H1 (cell line): ENCODE results near the gene PDE3A. TPM values are rescaled to one million over a fixed set of nuclear protein-coding genes. Genes with fewer than 3 reads are reported as not detected.

Source experiments
- CTCF ChIA-PET: fragments of 300-600 bp; sonication (Branson Sonifier 250); formaldehyde crosslinking; loops from one replicate; lab custom pipeline; 2021; ENCODE audit not compliant: partially characterized antibody; lab: Charles Lee
- POLR2A ChIA-PET: fragments of 300-600 bp; sonication (Branson Sonifier 250); formaldehyde crosslinking; loops from one replicate; lab custom pipeline; 2021; ENCODE audit warnings: inconsistent platforms; ENCODE audit not compliant: partially characterized antibody; lab: Charles Lee
- DNase-seq, 2 experiments: peaks; one replicate each; pipeline versions ENCODE4 v3.0.0 to v3.0.0-alpha.2; 2010 to 2022; ENCODE audit warnings: low spot score in 2 of 2, low read depth in 1 of 2, mixed read lengths in 1 of 2
- FAIRE-seq: peaks from 2 replicates; lab custom pipeline; 2011; peaks lifted over from hg19 to GRCh38; lab: Jason Lieb, UNC
- H2AFZ ChIP-seq: 2 replicates; pipeline ENCODE4 v1.8.1; 2012; ENCODE audit warnings: low read length, inconsistent platforms
- H2AK5ac ChIP-seq: 2 replicates; pipeline ENCODE4 v1.6.1; 2013; ENCODE audit warnings: low read depth, low read length
- H2BK120ac ChIP-seq: replicated peaks from 2 replicates; pipeline ENCODE3; 2013; ENCODE audit warnings: low read depth, low read length, inconsistent platforms
- H2BK12ac ChIP-seq: 2 replicates; pipeline ENCODE4 v1.6.1; 2013; ENCODE audit warnings: low read depth, low read length
- H2BK15ac ChIP-seq: 2 replicates; pipeline ENCODE4 v1.6.1; 2013; ENCODE audit warnings: low read length
- H2BK20ac ChIP-seq: 2 replicates; pipeline ENCODE4 v1.6.1; 2013; ENCODE audit warnings: low read length
- H2BK5ac ChIP-seq: 2 replicates; pipeline ENCODE4 v1.6.1; 2013; ENCODE audit warnings: low read depth, low read length
- H3K14ac ChIP-seq: 2 replicates; pipeline ENCODE4 v1.6.1; 2013; ENCODE audit warnings: inconsistent platforms; ENCODE audit not compliant: insufficient read length
- H3K18ac ChIP-seq: 2 replicates; pipeline ENCODE4 v1.6.1; 2013; ENCODE audit warnings: low read length; ENCODE audit errors: extremely low read depth
- H3K23ac ChIP-seq: 2 replicates; pipeline ENCODE4 v1.6.1; 2013; ENCODE audit warnings: inconsistent platforms; ENCODE audit not compliant: insufficient read length
- H3K23me2 ChIP-seq: 2 replicates; pipeline ENCODE4 v1.6.1; 2013; ENCODE audit warnings: low read depth, low read length
- H3K27ac ChIP-seq: 2 replicates; pipeline ENCODE4 v1.6.1; 2011; ENCODE audit warnings: low read depth, low read length, inconsistent platforms
- H3K27me3 ChIP-seq, 4 experiments: replicated peaks in 1 of 4; 1 replicate in 1 of 4; 2 replicates in 3 of 4; pipeline versions ENCODE4 v1.6.1 to v1.8.1; 2011 to 2013; ENCODE audit warnings: low read length in 3 of 4, mild to moderate bottlenecking in 3 of 4, inconsistent platforms in 2 of 4, mixed read lengths in 2 of 4, moderate library complexity in 1 of 4; ENCODE audit not compliant: control insufficient read depth in 3 of 4, insufficient read depth in 3 of 4; ENCODE audit errors: extremely low read depth in 1 of 4
- H3K36me3 ChIP-seq, 4 experiments: 2 replicates each; pipeline versions ENCODE4 v1.6.1 to v1.8.1; 2011 to 2013; ENCODE audit warnings: mild to moderate bottlenecking in 4 of 4, low read length in 3 of 4, moderate library complexity in 2 of 4, control low read depth in 1 of 4, inconsistent platforms in 1 of 4; ENCODE audit not compliant: insufficient read depth in 4 of 4, control insufficient read depth in 2 of 4
- H3K4ac ChIP-seq: replicated peaks from 2 replicates; pipeline ENCODE3; 2013; ENCODE audit warnings: low read length, low read depth, mixed read lengths, inconsistent platforms; ENCODE audit not compliant: insufficient read length
- H3K4me1 ChIP-seq, 4 experiments: replicated peaks in 1 of 4; 1 replicate in 1 of 4; 2 replicates in 3 of 4; pipeline versions ENCODE4 v1.6.1 to v1.8.1; 2011 to 2013; ENCODE audit warnings: low read length in 3 of 4, inconsistent platforms in 2 of 4, mixed read lengths in 1 of 4; ENCODE audit not compliant: insufficient read depth in 4 of 4, control insufficient read depth in 3 of 4
- H3K4me2 ChIP-seq, 2 experiments: 2 replicates each; pipeline versions ENCODE4 v1.6.1 to v1.8.1; 2011 to 2013; ENCODE audit warnings: low read depth in 2 of 2, low read length in 2 of 2, control low read depth in 1 of 2, inconsistent platforms in 1 of 2, mild to moderate bottlenecking in 1 of 2; ENCODE audit not compliant: insufficient read depth in 1 of 2
- H3K4me3 ChIP-seq, 4 experiments: fragments of 200-600, 300-600 bp in 1 of 4; sonication (generic), shearing (Covaris generic), sonication (Bioruptor Twin) in 1 of 4; 2 replicates each; pipeline versions ENCODE4 v1.5.1 to v1.8.1; 2011 to 2016; ENCODE audit warnings: low read length in 4 of 4, low read depth in 3 of 4, control low read depth in 2 of 4, inconsistent platforms in 2 of 4, mild to moderate bottlenecking in 2 of 4, mixed read lengths in 1 of 4, moderate library complexity in 1 of 4; ENCODE audit not compliant: insufficient read depth in 2 of 4; ENCODE audit errors: extremely low read depth in 1 of 4
- H3K56ac ChIP-seq: replicated peaks from 2 replicates; pipeline ENCODE3; 2013; ENCODE audit warnings: low read depth, mild to moderate bottlenecking, mixed read lengths, low read length, inconsistent platforms; ENCODE audit not compliant: insufficient read length
- H3K79me1 ChIP-seq: 2 replicates; pipeline ENCODE4 v1.6.1; 2013; ENCODE audit warnings: low read depth, low read length, control low read depth
- H3K79me2 ChIP-seq, 2 experiments: 2 replicates each; pipeline versions ENCODE4 v1.6.1 to v1.8.1; 2012 to 2013; ENCODE audit warnings: low read length in 2 of 2, mild to moderate bottlenecking in 2 of 2, inconsistent platforms in 1 of 2; ENCODE audit not compliant: insufficient read depth in 2 of 2, control insufficient read depth in 1 of 2
- H3K9ac ChIP-seq, 4 experiments: replicated peaks in 1 of 4; 1 replicate in 1 of 4; 2 replicates in 3 of 4; pipeline versions ENCODE4 v1.6.1 to v1.8.1; 2011 to 2013; ENCODE audit warnings: low read depth in 3 of 4, low read length in 3 of 4, control low read depth in 2 of 4, mild to moderate bottlenecking in 2 of 4, moderate library complexity in 2 of 4, inconsistent platforms in 1 of 4; ENCODE audit errors: extremely low read depth in 1 of 4
- H3K9me3 ChIP-seq, 2 experiments: 2 replicates each; pipeline versions ENCODE4 v1.6.1 to v1.8.1; 2012 to 2013; ENCODE audit warnings: mild to moderate bottlenecking in 2 of 2, moderate library complexity in 2 of 2, control low read depth in 1 of 2, inconsistent platforms in 1 of 2, low read depth in 1 of 2, low read length in 1 of 2, mixed read lengths in 1 of 2; ENCODE audit not compliant: insufficient read depth in 2 of 2
- H4K20me1 ChIP-seq, 2 experiments: replicated peaks in 1 of 2; 2 replicates each; pipeline versions ENCODE3 to v1.8.1; 2011 to 2013; ENCODE audit warnings: inconsistent platforms in 2 of 2, low read length in 2 of 2, mild to moderate bottlenecking in 1 of 2; ENCODE audit not compliant: insufficient read depth in 2 of 2, control insufficient read depth in 1 of 2
- H4K5ac ChIP-seq: 2 replicates; pipeline ENCODE4 v1.6.1; 2013; ENCODE audit warnings: low read length, low read depth, mixed read lengths, inconsistent platforms; ENCODE audit not compliant: insufficient read length
- H4K8ac ChIP-seq: 2 replicates; pipeline ENCODE4 v1.8.0; 2013; ENCODE audit warnings: mild to moderate bottlenecking, moderate library complexity, low read length, inconsistent platforms; ENCODE audit not compliant: insufficient read depth; ENCODE audit errors: extremely low read depth
- H4K91ac ChIP-seq: replicated peaks from 2 replicates; pipeline ENCODE3; 2013; ENCODE audit warnings: low read length, mixed read lengths, inconsistent platforms; ENCODE audit not compliant: insufficient read length
- BCL11A ChIP-seq, 2 experiments: IDR thresholded peaks; one replicate each; pipeline ENCODE4 v1.6.1; 2011; ENCODE audit warnings: low read depth in 2 of 2, low read length in 2 of 2, mild to moderate bottlenecking in 2 of 2
- CTCF ChIP-seq, 3 experiments: IDR thresholded peaks; 1 replicate in 2 of 3; 2 replicates in 1 of 3; pipeline versions ENCODE4 v1.5.1 to v1.6.1; 2011; ENCODE audit warnings: low read length in 3 of 3, mild to moderate bottlenecking in 3 of 3, inconsistent platforms in 2 of 3, low read depth in 1 of 3, moderate library complexity in 1 of 3; ENCODE audit not compliant: insufficient read depth in 1 of 3; ENCODE audit errors: control extremely low read depth in 1 of 3
- GABPA ChIP-seq: IDR thresholded peaks from 2 replicates; pipeline ENCODE4 v1.6.1; 2011; ENCODE audit warnings: mild to moderate bottlenecking, low read length, moderate library complexity, borderline replicate concordance; ENCODE audit not compliant: insufficient read depth
- HDAC2 ChIP-seq, 2 experiments: fragments of 300-600 bp in 1 of 2; sonication (generic) in 1 of 2; IDR thresholded peaks; 2 replicates each; pipeline ENCODE4 v1.6.1; 2011 to 2012; ENCODE audit warnings: low read depth in 2 of 2, low read length in 2 of 2, mild to moderate bottlenecking in 2 of 2, moderate library complexity in 2 of 2, borderline replicate concordance in 1 of 2, inconsistent platforms in 1 of 2
- KDM1A ChIP-seq: fragments of 200-600, 300-600 bp; sonication (generic); IDR thresholded peaks from 2 replicates; pipeline ENCODE4 v1.7.1; 2016; ENCODE audit warnings: mild to moderate bottlenecking, low read length, borderline replicate concordance
- MAX ChIP-seq: IDR thresholded peaks from 2 replicates; pipeline ENCODE4 v1.6.1; 2012; ENCODE audit warnings: inconsistent platforms
- PHF8 ChIP-seq: fragments of 200-600 bp; sonication (generic); conservative IDR thresholded peaks from 2 replicates; pipeline ENCODE4 v1.7.1; 2012; ENCODE audit warnings: low read depth, mild to moderate bottlenecking, inconsistent platforms, low read length, moderate library complexity
- SP1 ChIP-seq: IDR thresholded peaks from 2 replicates; pipeline ENCODE4 v1.6.1; 2011; ENCODE audit warnings: low read depth, low read length
- SRF ChIP-seq: IDR thresholded peaks from 2 replicates; pipeline ENCODE4 v1.6.1; 2011; ENCODE audit warnings: mild to moderate bottlenecking, low read depth, low read length, moderate library complexity
- TBP ChIP-seq: IDR thresholded peaks from 2 replicates; pipeline ENCODE4 v1.6.1; 2011; ENCODE audit warnings: low read depth, low read length, improper control_type of control experiment
- WGBS, 2 experiments: shearing (Covaris generic) in 1 of 2; methylation state at CpG; one replicate each; pipeline versions ENCODE4 v1.1.6 to v1.1.7; 2013 to 2015; ENCODE audit warnings: low lambda C conversion rate in 2 of 2, mixed read lengths in 2 of 2, inconsistent platforms in 1 of 2, low coverage in 1 of 2, missing lambda C conversion rate in 1 of 2; ENCODE audit not compliant: insufficient replicate concordance in 2 of 2, insufficient coverage in 1 of 2, insufficient read length in 1 of 2; ENCODE audit errors: extremely low coverage in 1 of 2, missing lambda C conversion rate in 1 of 2; 5-methylcytosine and 5-hydroxymethylcytosine counted together
- polyA plus RNA-seq, 7 experiments: library from polyadenylated mRNA; depleted of rRNA in 3 of 7; stranded (reverse) in 5 of 7; unstranded in 2 of 7; fragments of >200 nt in 5 of 7; fragments of 200-250 nt in 2 of 7; gene quantifications; 1 replicate in 5 of 7; 2 replicates in 1 of 7; 4 replicates in 1 of 7; pipeline versions ENCODE4 v1.2.1 to v1.2.3, GENCODE V29; 2011 to 2013; ENCODE audit warnings: missing spikeins in 2 of 7, mixed read lengths in 2 of 7
- total RNA-seq: library from RNA; stranded (reverse); fragmentation: NEBNext Ultra II Directional; extraction: Animal tissue kit (Norgen Biotek cat#: 25700); gene quantifications from 2 replicates; pipeline ENCODE4 v1.2.1, GENCODE V29; 2021

Gene PDE3A
- total and polyA plus RNA-seq, 2 of the 8 experiments (the other 6 are each of a cell fraction or from before 2014, with no cell fraction given): 1.4 to 3.4 TPM

DNA sequence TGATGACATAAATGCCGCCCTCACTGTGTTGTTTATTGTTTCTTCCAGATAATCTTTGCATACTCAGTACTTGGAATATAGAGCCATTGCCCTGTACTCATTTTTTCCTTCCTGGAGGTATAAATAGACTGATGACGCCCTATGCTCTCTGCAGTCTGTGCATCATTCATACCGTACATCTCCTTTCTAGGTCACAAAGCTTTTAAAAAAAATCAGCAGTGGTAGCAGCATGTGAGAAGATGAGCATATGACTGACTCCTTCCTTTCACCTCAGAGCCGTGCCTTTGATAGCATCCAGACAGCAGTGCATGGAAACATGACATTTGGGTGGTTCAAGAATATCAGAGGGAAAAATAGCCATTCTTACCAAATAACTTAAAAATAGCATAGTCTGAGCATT, 77.3 kb downstream of the PDE3A start:
- Histone ChIP-seq H3K9me3 (no peaks in the 10 kb centered on the region), H2BK5ac (no peak overlapping the region), H4K20me1 (no peaks in the 10 kb centered on the region), H3K27ac (no peak overlapping the region), H2BK120ac (no peak overlapping the region), H3K79me1 (no peaks in the 10 kb centered on the region), H2BK12ac (no peak overlapping the region), H3K4me1 (peaks cover 0 to 16% (median 9%) of the 10 kb centered on the region in 4 experiments; a peak in 5 of 7 replicates), H2AK5ac (no peak overlapping the region), H4K8ac (no peak overlapping the region), H3K14ac (no peak overlapping the region), H4K91ac (no peak overlapping the region), H3K56ac (no peak overlapping the region), H3K36me3 (no peaks in the 10 kb centered on the region), H3K4me2 (no peak overlapping the region), H3K23me2 (no peaks in the 10 kb centered on the region), H2BK15ac (no peak overlapping the region), H3K27me3 (no peaks in the 10 kb centered on the region), H3K18ac (no peak overlapping the region), H2BK20ac (no peak overlapping the region), H3K79me2 (no peaks in the 10 kb centered on the region), H3K4me3 (no peak overlapping the region), H3K23ac (no peak overlapping the region), H4K5ac (no peak overlapping the region), H2AFZ (no peak overlapping the region), H3K9ac (no peak overlapping the region), H3K4ac (no peak overlapping the region)
- FAIRE-seq (no peak), DNase-seq (no peak)
- ChIA-PET POLR2A (no interaction called here), CTCF (interaction anchor here (0.6 to 1.4 kb wide), 3 partner anchors 17 to 764 kb away, joined by 3 to 4 read pairs (median 3); no protein-coding TSS in a partner anchor)
- 90% methylated on average over 4 of the region's 4 CpGs; no CpG with 5 or more reads in 1 of the 2 experiments for WGBS, 2 experiments
- TF ChIP-seq GABPA: no peak
- no peak for TF ChIP-seq BCL11A (IDR thresholded peaks at IDR 0.05; ENCODE audit: low read depth in 2 of 2, low read length in 2 of 2)
- TF ChIP-seq KDM1A: no peak
- no peak for TF ChIP-seq HDAC2 (IDR thresholded peaks at IDR 0.05; ENCODE audit: borderline replicate concordance in 1 of 2, low read depth in 2 of 2, low read length in 2 of 2)
- TF ChIP-seq CTCF (IDR thresholded peaks at IDR 0.05; ENCODE audit: control extremely low read depth in 1 of 3, insufficient read depth in 1 of 3, low read depth in 1 of 3, low read length in 3 of 3): no peak
- no peak for TF ChIP-seq SRF
- no peak for TF ChIP-seq PHF8
- no peak for TF ChIP-seq TBP
- no peak for TF ChIP-seq SP1
- no peak for TF ChIP-seq MAX
